LNCaP clone FGC (cell line): ENCODE measurements around the gene KLHL18.
"Not testable (repeated sequence)": the region's sequence is repeated elsewhere in the genome, so short reads cannot be mapped to it uniquely, and the experiment has no call there.

ENCODE experiments used
- DNase-seq: peaks from one replicate; pipeline ENCODE4 v3.0.0-alpha.2; 2011; ENCODE audit warnings: low read depth
- H3K4me3 ChIP-seq: 2 replicates; pipeline ENCODE4 v1.5.1; 2011; ENCODE audit warnings: mild to moderate bottlenecking, low read depth, low read length, control low read depth
- TF ChIP-seq, protein P1 (sequence below): IDR thresholded peaks from 2 replicates; pipeline ENCODE4 v1.5.1; 2012; ENCODE audit warnings: mild to moderate bottlenecking; ENCODE audit not compliant: control insufficient read depth, insufficient read depth; ENCODE audit errors: extremely low read depth

The KLHL18 gene

DNA sequence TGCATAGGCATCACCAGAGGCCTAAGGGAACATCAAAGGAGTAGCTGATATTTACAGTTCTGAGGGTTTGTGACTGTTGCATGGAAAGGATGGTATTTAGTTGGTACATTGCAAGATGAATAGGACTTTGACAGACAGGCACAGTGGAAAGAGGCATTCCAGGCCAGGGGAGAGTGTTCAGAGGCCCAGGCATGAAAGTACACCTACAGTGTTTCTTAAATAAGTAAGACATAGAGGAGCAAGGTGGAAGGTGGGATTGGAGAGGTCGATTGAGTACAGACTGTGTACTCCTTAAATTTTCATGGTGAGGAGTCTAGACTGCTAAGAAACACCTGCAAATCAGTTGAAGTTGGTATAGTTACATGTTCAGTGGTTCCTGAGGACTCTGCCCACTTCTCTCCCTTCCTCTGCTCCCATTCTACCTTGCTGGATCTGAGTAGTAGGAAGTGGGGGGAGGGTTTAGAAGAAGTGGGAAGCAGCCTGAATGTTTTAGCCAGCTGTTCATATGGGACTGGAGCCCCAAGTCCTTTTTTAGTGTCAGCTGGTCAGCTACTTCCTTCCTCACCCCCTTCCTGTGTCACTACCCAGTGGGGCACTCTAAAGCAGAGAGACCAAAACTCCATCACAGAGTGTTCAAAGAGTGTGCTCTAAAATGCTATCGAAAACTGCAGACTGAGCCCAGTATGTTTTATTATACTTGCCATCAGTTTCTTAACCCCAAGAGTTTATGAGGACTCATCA lies 14.0 kb downstream of the KLHL18 start:
- TF ChIP-seq, protein P1, sequence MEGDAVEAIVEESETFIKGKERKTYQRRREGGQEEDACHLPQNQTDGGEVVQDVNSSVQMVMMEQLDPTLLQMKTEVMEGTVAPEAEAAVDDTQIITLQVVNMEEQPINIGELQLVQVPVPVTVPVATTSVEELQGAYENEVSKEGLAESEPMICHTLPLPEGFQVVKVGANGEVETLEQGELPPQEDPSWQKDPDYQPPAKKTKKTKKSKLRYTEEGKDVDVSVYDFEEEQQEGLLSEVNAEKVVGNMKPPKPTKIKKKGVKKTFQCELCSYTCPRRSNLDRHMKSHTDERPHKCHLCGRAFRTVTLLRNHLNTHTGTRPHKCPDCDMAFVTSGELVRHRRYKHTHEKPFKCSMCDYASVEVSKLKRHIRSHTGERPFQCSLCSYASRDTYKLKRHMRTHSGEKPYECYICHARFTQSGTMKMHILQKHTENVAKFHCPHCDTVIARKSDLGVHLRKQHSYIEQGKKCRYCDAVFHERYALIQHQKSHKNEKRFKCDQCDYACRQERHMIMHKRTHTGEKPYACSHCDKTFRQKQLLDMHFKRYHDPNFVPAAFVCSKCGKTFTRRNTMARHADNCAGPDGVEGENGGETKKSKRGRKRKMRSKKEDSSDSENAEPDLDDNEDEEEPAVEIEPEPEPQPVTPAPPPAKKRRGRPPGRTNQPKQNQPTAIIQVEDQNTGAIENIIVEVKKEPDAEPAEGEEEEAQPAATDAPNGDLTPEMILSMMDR = no peak
- DNase-seq = no peak
- H3K4me3 ChIP-seq = no peak overlapping the region

DNA sequence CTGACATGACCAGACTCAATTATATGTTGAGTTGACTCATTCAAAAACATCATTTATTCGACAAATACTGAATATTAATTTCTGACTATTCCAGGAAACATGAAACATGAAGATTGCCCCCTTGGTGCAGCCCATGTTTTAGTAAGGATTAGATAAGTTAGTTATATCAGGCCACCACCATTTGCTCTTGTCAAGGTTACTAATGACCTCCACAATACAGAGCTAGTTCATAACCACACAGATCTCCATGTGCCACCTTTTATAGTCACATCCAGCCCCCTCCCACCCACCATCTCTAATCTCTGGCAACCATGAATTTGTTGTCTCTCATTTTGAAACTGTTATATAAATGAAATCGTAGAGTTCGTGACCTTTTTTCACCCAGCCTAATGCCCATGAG lies 15.7 kb downstream of the KLHL18 start:
- no peak for DNase-seq
- TF ChIP-seq, protein P1 = no peak
- H3K4me3 ChIP-seq = no peak overlapping the region

DNA sequence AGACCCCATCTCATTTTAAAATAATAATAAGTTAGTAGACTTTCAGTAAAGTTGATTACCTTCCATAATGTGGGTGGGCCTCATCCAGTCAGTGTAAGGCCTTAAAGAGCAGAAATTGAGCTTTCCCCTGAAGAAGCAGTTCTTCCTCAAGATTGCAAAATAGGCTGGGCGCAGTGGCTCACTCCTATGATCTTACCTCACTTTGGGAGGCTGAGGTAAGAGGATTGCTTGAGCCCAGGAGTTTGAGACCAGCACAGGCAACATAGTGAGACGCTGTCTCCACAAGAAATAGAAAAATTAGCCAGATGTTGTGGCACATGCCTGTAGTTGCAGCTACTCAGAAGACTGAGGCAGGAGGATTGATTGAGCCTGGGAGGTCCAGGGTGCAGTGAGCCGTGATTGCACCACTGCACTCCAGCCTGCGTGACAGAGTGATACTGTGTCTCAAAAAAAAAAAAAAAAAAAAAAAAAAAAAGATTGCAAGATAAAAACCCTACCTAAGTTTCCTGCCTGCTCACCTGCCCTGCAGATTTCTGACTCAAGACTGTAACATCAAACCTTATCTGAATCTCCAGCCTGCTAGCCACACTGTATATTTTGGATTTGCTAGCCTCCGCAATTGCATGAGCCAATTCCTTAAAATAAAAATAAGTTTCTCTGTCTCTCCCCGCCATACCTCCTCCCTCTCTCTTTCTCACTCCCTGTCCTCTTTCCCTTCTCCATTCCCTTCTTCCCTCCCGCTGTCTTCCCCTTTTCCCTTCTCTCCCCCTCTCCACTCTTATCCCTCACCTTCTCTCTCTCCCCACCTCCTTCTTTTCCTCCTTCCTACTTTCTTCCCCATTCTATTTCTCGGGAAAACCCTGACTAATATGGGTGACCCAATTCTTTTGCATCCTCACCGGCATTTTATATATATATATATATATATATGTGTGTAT lies 16.9 kb downstream of the KLHL18 start:
- TF ChIP-seq, protein P1 = no peak
- no peak overlapping the region for H3K4me3 ChIP-seq
- no peak for DNase-seq

DNA sequence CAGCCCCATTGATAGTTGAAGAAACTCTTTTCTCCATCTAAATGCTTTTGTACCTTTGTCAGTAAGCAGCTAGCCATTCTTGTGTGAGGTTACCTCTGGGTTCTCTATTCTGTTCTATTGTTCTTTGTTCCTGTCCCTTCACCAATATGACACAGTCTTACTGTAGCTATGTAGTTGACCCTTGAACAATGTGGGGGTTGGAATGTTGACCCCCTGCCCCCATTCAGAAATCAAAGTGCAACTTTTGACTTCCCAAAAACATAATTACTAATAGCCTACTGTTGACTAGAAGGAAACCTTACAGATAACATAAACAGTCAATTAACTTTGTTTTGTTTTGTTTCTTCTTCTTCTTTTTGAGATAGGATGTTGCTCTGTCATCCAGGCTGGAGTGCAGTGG lies 18.7 kb downstream of the KLHL18 start:
- no peak overlapping the region for H3K4me3 ChIP-seq
- no peak for DNase-seq
- TF ChIP-seq, protein P1 = no peak

DNA sequence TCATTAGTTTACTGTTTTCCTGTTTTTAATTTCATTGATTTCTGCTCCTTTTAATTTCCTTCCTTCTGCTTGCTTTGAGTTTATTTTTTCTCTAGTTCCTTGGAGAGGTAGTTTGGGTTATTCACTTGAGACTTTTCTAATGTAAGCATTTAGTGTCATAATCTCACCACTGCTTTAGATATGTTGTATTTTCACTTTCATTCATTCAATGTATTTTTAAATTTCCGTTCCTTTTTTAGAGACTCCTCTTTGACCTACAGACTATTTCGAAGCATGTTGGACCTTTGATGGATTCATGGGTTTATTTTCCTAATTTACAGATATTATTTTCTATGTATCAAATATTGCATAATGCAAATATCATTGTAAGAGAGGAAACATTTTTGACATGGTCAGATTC lies 23.3 kb downstream of the KLHL18 start:
- no peak for DNase-seq
- TF ChIP-seq, protein P1 = no peak
- no peak overlapping the region for H3K4me3 ChIP-seq

DNA sequence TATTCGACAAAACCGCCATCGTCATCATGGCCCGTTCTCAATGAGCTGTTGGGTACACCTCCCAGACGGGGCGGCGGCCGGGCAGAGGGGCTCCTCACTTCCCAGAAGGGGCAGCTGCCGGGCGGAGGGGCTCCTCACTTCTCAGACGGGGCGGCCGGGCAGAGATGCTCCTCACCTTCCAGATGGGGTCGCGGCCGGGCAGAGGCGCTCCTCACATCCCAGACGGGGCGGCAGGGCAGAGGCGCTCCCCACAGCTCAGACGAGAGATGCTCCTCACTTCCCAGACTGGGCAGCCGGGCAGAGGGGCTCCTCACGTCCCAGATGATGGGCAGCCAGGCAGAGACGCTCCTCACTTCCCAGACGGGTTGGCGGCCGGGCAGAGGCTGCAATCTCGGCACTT lies 26.5 kb downstream of the KLHL18 start:
- DNase-seq, H3K4me3 ChIP-seq: not testable (repeated sequence)

DNA sequence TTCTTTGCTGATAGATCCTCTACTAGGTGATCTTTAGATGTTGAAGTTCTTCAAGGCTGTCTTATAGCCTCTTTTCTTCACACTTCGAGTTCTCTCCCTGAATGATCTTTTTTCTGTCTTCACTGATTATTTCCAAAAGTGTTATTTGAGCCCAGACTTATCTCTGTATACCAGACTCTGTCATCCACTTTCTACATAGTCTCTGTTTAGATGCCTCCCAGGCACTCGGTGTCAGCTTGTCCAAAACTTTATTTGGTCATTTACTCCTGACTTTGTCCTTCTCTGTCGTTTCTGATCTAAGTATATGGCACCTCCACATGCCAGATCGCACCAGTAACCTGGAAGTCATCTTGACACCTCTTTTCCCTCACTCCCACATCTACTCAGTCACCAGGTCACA lies 27.6 kb downstream of the KLHL18 start:
- no peak overlapping the region for H3K4me3 ChIP-seq
- DNase-seq = no peak
- TF ChIP-seq, protein P1 = no peak
